Activated CD8-positive, alpha-beta T cell treated with anti-CD3 and anti-CD28 coated beads for 36 hours (primary cell): ENCODE results near the gene RHOG. TPM values are rescaled to one million over a fixed set of nuclear protein-coding genes. Genes with fewer than 3 reads are reported as not detected.

Source experiments
- ATAC-seq: fragments of 200-7000 bp; cut with Tn5 transposase; one replicate; pipeline ENCODE4 v1.10.0; 2021; ENCODE audit warnings: mild to moderate bottlenecking, moderate library complexity
- CTCF ChIA-PET: fragments of 350-600 bp; sonication (Branson Sonifier 250); formaldehyde crosslinking; loops from one replicate; lab custom pipeline; 2021; ENCODE audit warnings: antibody characterized with exemption; lab: Charles Lee
- POLR2A ChIA-PET: fragments of 350-600 bp; sonication (Branson Sonifier 250); formaldehyde crosslinking; loops from one replicate; lab custom pipeline; 2021; ENCODE audit warnings: antibody characterized with exemption; lab: Charles Lee
- DNase-seq: peaks from one replicate; pipeline ENCODE4 v3.0.0-alpha.2; 2020
- H3K27ac Mint-ChIP-seq: one replicate; pipeline ENCODE4 v1.8.0; 2021; ENCODE audit warnings: mild to moderate bottlenecking, mixed read lengths
- H3K27me3 Mint-ChIP-seq: one replicate; pipeline ENCODE4 v1.8.0; 2021; ENCODE audit warnings: mixed read lengths
- H3K36me3 Mint-ChIP-seq: one replicate; pipeline ENCODE4 v1.8.0; 2021; ENCODE audit warnings: low read depth, mixed read lengths
- H3K4me1 Mint-ChIP-seq: one replicate; pipeline ENCODE4 v1.8.0; 2021; ENCODE audit warnings: low read depth, mixed read lengths
- H3K4me3 Mint-ChIP-seq: one replicate; pipeline ENCODE4 v1.8.0; 2021; ENCODE audit warnings: mild to moderate bottlenecking, moderate library complexity, mixed read lengths
- H3K9me3 Mint-ChIP-seq: one replicate; pipeline ENCODE4 v1.8.0; 2021; ENCODE audit warnings: mixed read lengths
- CTCF ChIP-seq: fragments of 200-600 bp; IDR thresholded peaks from one replicate; pipeline ENCODE4 v1.8.0; 2022; ENCODE audit warnings: antibody characterized with exemption, mild to moderate bottlenecking
- intact Hi-C: fragments of 100-400 bp; cut with micrococcal nuclease; formaldehyde crosslinking; loops from one replicate; pipeline ENCODE4 v1.10.0; 2022
- total RNA-seq, 2 experiments: library from RNA; stranded (reverse); gene quantifications; one replicate each; pipeline ENCODE4 v1.2.3, GENCODE V29; 2021

Gene RHOG
- total RNA-seq, 2 experiments from 2014 or later = 176 to 188 TPM

GRCh38 chr11:3845670-3846069 is 4.9 kb upstream of the RHOG start:
- no peak for TF ChIP-seq CTCF
- Mint-ChIP-seq H3K4me3 (no peak overlapping the region), H3K27me3 (no peaks in the 10 kb centered on the region), H3K4me1 (peaks cover 45% of the 10 kb centered on the region), H3K36me3 (no peaks in the 10 kb centered on the region), H3K9me3 (no peaks in the 10 kb centered on the region), H3K27ac (peak overlapping the region; percentile 53)
- no peak for ATAC-seq
- no peak for DNase-seq
- intact Hi-C loops = no loop called here
- ChIA-PET POLR2A (interaction anchor here (0.6 to 1.1 kb wide), 3 partner anchors 9 to 227 kb away, joined by 3 to 4 read pairs (median 4); partner anchors contain the start of gene STIM1), CTCF (interaction anchor here (0.7 to 26.5 kb wide), 4 partner anchors 7 to 227 kb away, joined by 3 to 775 read pairs (median 112); partner anchors contain the start of gene STIM1)

- H3K36me3 Mint-ChIP-seq = no peaks in the 10 kb centered on the region
- ATAC-seq = no peak
- no peak overlapping the region for H3K4me3 Mint-ChIP-seq
- intact Hi-C loops = no loop called here
- no peaks in the 10 kb centered on the region for H3K9me3 Mint-ChIP-seq
- no peaks in the 10 kb centered on the region for H3K27me3 Mint-ChIP-seq
- CTCF ChIA-PET = interaction anchor here (1.3 to 26.5 kb wide), 3 partner anchors 7 to 228 kb away, joined by 3 to 775 read pairs (median 221); partner anchors contain the start of gene STIM1
- POLR2A ChIA-PET = interaction anchor here (0.5 to 14.6 kb wide), 3 partner anchors 7 to 228 kb away, joined by 3 to 216 read pairs (median 4); partner anchors contain the start of gene STIM1
- peaks cover 45% of the 10 kb centered on the region for H3K4me1 Mint-ChIP-seq
- peak overlapping the region; percentile 53 for H3K27ac Mint-ChIP-seq
- TF ChIP-seq CTCF = no peak
- DNase-seq = no peak
These were observed 4.5 kb upstream of the RHOG start for GRCh38 chr11:3845246-3845645.

GRCh38 chr11:3843326-3843725 is 2.6 kb upstream of the RHOG start:
- intact Hi-C loops = loop anchor here (5.0 kb wide), 1 partner anchor 249 kb away; the partner anchor contains the start of gene RRM1
- peaks cover 18% of the 10 kb centered on the region for H3K36me3 Mint-ChIP-seq
- peak overlapping the region; percentile 75 for H3K27ac Mint-ChIP-seq
- no peak for ATAC-seq
- no peaks in the 10 kb centered on the region for H3K9me3 Mint-ChIP-seq
- no peaks in the 10 kb centered on the region for H3K27me3 Mint-ChIP-seq
- TF ChIP-seq CTCF = no peak
- no peak for DNase-seq
- POLR2A ChIA-PET = interaction anchor here (14.6 kb wide), 1 partner anchor 9 kb away, joined by 216 read pairs; the partner anchor contains the start of gene STIM1
- H3K4me3 Mint-ChIP-seq = no peak overlapping the region
- CTCF ChIA-PET = interaction anchor here (0.9 to 26.5 kb wide), 4 partner anchors 9 to 230 kb away, joined by 3 to 775 read pairs (median 112); partner anchors contain the start of gene STIM1
- H3K4me1 Mint-ChIP-seq = peaks cover 38% of the 10 kb centered on the region

- POLR2A ChIA-PET = interaction anchor here (0.6 to 14.6 kb wide), 22 partner anchors 11 to 250 kb away, joined by 3 to 216 read pairs (median 4); partner anchors contain the start of genes PGAP2 and STIM1
- no peaks in the 10 kb centered on the region for H3K9me3 Mint-ChIP-seq
- intact Hi-C loops = loop anchor here (5.0 kb wide), 1 partner anchor 251 kb away; the partner anchor contains the start of gene RRM1
- ATAC-seq (no peak), DNase-seq (peak; percentile 40)
- H3K36me3 Mint-ChIP-seq = peaks cover 29% of the 10 kb centered on the region
- CTCF ChIA-PET = interaction anchor here (0.7 to 26.5 kb wide), 22 partner anchors 9 to 257 kb away, joined by 3 to 775 read pairs (median 4); partner anchors contain the start of genes PGAP2 and STIM1
- H3K4me1 Mint-ChIP-seq = peaks cover 51% of the 10 kb centered on the region
- H3K27ac Mint-ChIP-seq = peak overlapping the region; percentile 94
- peak overlapping the region; percentile 87 for H3K4me3 Mint-ChIP-seq
- no peaks in the 10 kb centered on the region for H3K27me3 Mint-ChIP-seq
- peak; percentile 69 for TF ChIP-seq CTCF
These were observed 929 bp upstream of the RHOG start for GRCh38 chr11:3841426-3842350.
